K562 (cell line): ENCODE measurements around the gene PRR19. TPM values are rescaled to one million over a fixed set of nuclear protein-coding genes. Genes with fewer than 3 reads are reported as not detected.

Source experiments
- GTF2E2 ChIP-seq: fragments of 200-800 bp; sonication (Bioruptor generic); IDR thresholded peaks from 2 replicates; pipeline ENCODE4 v1.6.1; 2016; ENCODE audit warnings: missing genetic modification characterization, missing compliant biosample characterization
- HDAC3 ChIP-seq: fragments of 450-650 bp; IDR thresholded peaks from 2 replicates; pipeline ENCODE4 v1.6.1; 2018; ENCODE audit warnings: borderline replicate concordance, mild to moderate bottlenecking, moderate library complexity; ENCODE audit not compliant: partially characterized antibody
- KHSRP ChIP-seq: fragments of 450-650 bp; IDR thresholded peaks from 2 replicates; pipeline ENCODE4 v1.6.1; 2017
- PHF8 ChIP-seq: fragments of 200-600 bp; sonication (generic); IDR thresholded peaks from 2 replicates; pipeline ENCODE4 v1.6.1; 2012; ENCODE audit warnings: mixed run types, mild to moderate bottlenecking, inconsistent platforms, low read length, moderate library complexity, borderline replicate concordance
- POLR2AphosphoS5 ChIP-seq: IDR thresholded peaks from 2 replicates; pipeline ENCODE4 v1.6.1; 2011; ENCODE audit warnings: mild to moderate bottlenecking, low read depth, low read length, moderate library complexity; ENCODE audit not compliant: control insufficient read depth, insufficient read depth
- POLR3A ChIP-seq: IDR thresholded peaks from 2 replicates; pipeline ENCODE4 v1.6.1; 2011; ENCODE audit warnings: borderline replicate concordance, mild to moderate bottlenecking, moderate library complexity; ENCODE audit not compliant: insufficient read length, insufficient read depth; ENCODE audit errors: extremely low read depth
- RBM34 ChIP-seq: fragments of 200-400 bp; formaldehyde crosslinking; IDR thresholded peaks from 2 replicates; pipeline ENCODE4 v1.6.1; 2018; ENCODE audit warnings: low read length, borderline replicate concordance; ENCODE audit not compliant: insufficient read depth
- SAP30 ChIP-seq: fragments of 200-600 bp; sonication (generic); IDR thresholded peaks from 2 replicates; pipeline ENCODE4 v1.6.1; 2012; ENCODE audit warnings: borderline replicate concordance, low read depth, mild to moderate bottlenecking, moderate library complexity, low read length, control low read depth, inconsistent platforms; ENCODE audit not compliant: insufficient read depth, poor library complexity, severe bottlenecking
- SMARCA4 ChIP-seq: fragments of 450-650 bp; IDR thresholded peaks from 2 replicates; pipeline ENCODE4 v1.6.1; 2016
- ZNF24 ChIP-seq: fragments of 450-650 bp; IDR thresholded peaks from 2 replicates; pipeline ENCODE4 v1.6.1; 2016
- ZNF785 ChIP-seq: fragments of 250-450 bp; sonication (Bioruptor Pico); IDR thresholded peaks from 2 replicates; pipeline ENCODE4 v1.4.0; 2020; ENCODE audit warnings: mild to moderate bottlenecking
- polyA plus RNA-seq, 8 experiments: library from polyadenylated mRNA; depleted of rRNA in 4 of 8; stranded (reverse) in 5 of 8; unstranded in 3 of 8; fragments of >200 nt; fragmentation: Nextera tagmentation in 2 of 8; fragmentation: Illumina TruSeq in 1 of 8; extraction: Ambion mirVana in 2 of 8; extraction: Trizol in 1 of 8; gene quantifications; 2 replicates each; pipeline versions ENCODE4 v1.2.1 to v1.2.3, GENCODE V29; 2011 to 2014; ENCODE audit warnings: inconsistent platforms in 1 of 8, missing spikeins in 1 of 8
- total RNA-seq, 7 experiments: library from RNA; depleted of rRNA in 6 of 7; stranded (reverse); fragments of >200 nt in 6 of 7; fragmentation: Illumina TruSeq in 2 of 7; extraction: Trizol in 2 of 7; gene quantifications; 2 replicates each; pipeline versions ENCODE4 v1.2.1 to v1.2.3, GENCODE V29; 2011 to 2021; ENCODE audit warnings: low replicate concordance in 1 of 7
- TF ChIP-seq, protein P1 (sequence below): fragments of 450-650 bp; formaldehyde crosslinking; IDR thresholded peaks from 2 replicates; pipeline ENCODE4 v1.4.0; 2022; ENCODE audit warnings: missing genetic modification characterization
- TF ChIP-seq, protein P2 (sequence below): fragments of 450-650 bp; IDR thresholded peaks from 2 replicates; pipeline ENCODE4 v1.6.1; 2016; ENCODE audit warnings: borderline replicate concordance
- TF ChIP-seq, protein P3 (sequence below): fragments of 250-450 bp; sonication (Bioruptor Pico); IDR thresholded peaks from 2 replicates; pipeline ENCODE4 v1.5.0; 2021
- TF ChIP-seq, protein P4 (sequence below): fragments of 450-650 bp; IDR thresholded peaks from 2 replicates; pipeline ENCODE4 v1.6.1; 2016

The PRR19 gene
- total and polyA plus RNA-seq, 9 of the 15 experiments (the other 6 are each of a cell fraction or from before 2014, with no cell fraction given) = 0.10 to 1.6 (median 0.54) TPM

DNA sequence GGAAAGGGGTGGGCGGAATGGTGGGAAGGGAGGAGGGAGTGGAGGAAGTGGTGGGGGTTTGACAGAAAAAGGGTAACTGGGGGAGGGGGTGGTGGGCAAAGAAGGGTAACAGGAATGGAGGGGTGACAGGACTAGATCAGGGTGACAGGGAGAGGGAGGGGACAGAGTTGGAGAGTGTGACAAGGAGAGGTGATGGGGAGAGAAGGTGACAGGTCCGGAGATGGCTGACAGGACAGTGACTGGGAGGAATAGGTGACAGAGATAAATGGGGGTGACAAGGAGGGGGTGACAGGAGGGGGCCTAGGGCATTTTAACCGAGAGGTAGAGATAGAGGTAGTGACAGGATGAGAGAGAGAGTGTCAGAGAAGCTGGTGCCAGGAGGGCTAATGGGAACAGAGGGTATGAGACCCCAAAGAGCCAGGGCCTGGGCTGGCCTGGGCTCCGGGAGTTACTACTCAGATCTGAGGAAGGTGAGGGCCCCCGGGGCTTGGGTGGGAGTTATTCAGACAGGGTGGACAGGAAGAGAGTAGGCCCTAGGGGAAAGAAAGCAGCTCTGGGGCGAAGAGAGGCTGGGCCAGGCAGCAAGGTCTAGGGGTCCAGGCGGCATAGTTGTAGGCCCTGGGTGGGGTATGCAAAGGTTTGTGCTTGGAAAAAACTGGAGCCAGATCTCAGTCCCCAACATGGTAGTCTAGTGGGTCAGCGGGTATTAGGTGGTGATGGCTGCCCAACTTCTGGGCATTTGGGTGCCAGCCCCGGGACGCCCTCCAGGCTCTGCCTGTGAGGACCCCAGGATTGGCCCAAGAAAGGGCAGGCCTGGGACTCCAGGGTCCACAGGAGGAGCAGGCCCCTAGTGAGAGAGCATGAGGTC, 32.2 kb upstream of the PRR19 start (continued):
- peak; percentile 6; the same call in 1 of the 2 replicates for TF ChIP-seq PHF8
- TF ChIP-seq, protein P1, sequence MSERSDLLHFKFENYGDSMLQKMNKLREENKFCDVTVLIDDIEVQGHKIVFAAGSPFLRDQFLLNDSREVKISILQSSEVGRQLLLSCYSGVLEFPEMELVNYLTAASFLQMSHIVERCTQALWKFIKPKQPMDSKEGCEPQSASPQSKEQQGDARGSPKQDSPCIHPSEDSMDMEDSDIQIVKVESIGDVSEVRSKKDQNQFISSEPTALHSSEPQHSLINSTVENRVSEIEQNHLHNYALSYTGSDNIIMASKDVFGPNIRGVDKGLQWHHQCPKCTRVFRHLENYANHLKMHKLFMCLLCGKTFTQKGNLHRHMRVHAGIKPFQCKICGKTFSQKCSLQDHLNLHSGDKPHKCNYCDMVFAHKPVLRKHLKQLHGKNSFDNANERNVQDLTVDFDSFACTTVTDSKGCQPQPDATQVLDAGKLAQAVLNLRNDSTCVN (CRISPR knock-in tag) = peak; percentile 94
- TF ChIP-seq POLR2AphosphoS5 = no peak
- TF ChIP-seq, protein P2, sequence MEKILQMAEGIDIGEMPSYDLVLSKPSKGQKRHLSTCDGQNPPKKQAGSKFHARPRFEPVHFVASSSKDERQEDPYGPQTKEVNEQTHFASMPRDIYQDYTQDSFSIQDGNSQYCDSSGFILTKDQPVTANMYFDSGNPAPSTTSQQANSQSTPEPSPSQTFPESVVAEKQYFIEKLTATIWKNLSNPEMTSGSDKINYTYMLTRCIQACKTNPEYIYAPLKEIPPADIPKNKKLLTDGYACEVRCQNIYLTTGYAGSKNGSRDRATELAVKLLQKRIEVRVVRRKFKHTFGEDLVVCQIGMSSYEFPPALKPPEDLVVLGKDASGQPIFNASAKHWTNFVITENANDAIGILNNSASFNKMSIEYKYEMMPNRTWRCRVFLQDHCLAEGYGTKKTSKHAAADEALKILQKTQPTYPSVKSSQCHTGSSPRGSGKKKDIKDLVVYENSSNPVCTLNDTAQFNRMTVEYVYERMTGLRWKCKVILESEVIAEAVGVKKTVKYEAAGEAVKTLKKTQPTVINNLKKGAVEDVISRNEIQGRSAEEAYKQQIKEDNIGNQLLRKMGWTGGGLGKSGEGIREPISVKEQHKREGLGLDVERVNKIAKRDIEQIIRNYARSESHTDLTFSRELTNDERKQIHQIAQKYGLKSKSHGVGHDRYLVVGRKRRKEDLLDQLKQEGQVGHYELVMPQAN = peak; percentile 82
- TF ChIP-seq SAP30 = peak; percentile 40
- peak; percentile 43; the same call in 1 of the 2 replicates for TF ChIP-seq SMARCA4
- TF ChIP-seq GTF2E2 (tag) = 0 out of 2 replicates have a peak, but pooled peaks have one; percentile 47
- TF ChIP-seq, protein P3, sequence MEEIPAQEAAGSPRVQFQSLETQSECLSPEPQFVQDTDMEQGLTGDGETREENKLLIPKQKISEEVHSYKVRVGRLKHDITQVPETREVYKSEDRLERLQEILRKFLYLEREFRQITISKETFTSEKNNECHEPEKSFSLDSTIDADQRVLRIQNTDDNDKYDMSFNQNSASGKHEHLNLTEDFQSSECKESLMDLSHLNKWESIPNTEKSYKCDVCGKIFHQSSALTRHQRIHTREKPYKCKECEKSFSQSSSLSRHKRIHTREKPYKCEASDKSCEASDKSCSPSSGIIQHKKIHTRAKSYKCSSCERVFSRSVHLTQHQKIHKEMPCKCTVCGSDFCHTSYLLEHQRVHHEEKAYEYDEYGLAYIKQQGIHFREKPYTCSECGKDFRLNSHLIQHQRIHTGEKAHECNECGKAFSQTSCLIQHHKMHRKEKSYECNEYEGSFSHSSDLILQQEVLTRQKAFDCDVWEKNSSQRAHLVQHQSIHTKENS (CRISPR knock-in tag) = no peak
- TF ChIP-seq ZNF24 = no peak
- no peak for TF ChIP-seq ZNF785 (CRISPR knock-in tag)
- TF ChIP-seq, protein P4, sequence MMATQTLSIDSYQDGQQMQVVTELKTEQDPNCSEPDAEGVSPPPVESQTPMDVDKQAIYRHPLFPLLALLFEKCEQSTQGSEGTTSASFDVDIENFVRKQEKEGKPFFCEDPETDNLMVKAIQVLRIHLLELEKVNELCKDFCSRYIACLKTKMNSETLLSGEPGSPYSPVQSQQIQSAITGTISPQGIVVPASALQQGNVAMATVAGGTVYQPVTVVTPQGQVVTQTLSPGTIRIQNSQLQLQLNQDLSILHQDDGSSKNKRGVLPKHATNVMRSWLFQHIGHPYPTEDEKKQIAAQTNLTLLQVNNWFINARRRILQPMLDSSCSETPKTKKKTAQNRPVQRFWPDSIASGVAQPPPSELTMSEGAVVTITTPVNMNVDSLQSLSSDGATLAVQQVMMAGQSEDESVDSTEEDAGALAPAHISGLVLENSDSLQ = peak; percentile 73
- TF ChIP-seq RBM34 = no peak
- no peak for TF ChIP-seq KHSRP
- no peak for TF ChIP-seq HDAC3
- TF ChIP-seq POLR3A = no peak
